AG04449 (cell line): Measurements from ENCODE around the gene VAT1L.
A peak's percentile ranks its signal among the peaks of the same experiment; 100 is the strongest.

Experiments
- CTCF ChIA-PET: fragments of 350-600 bp; formaldehyde crosslinking; extraction: SDS; loops from one replicate; lab custom pipeline; 2021; ENCODE audit warnings: antibody characterized with exemption; lab: Yijun Ruan, JAX
- POLR2A ChIA-PET: fragments of 400-600, 350-600 bp; formaldehyde crosslinking; extraction: SDS; loops from one replicate; lab custom pipeline; 2020; ENCODE audit warnings: antibody characterized with exemption, inconsistent platforms; lab: Yijun Ruan, JAX
- DNase-seq: peaks from one replicate; pipeline ENCODE4 v3.0.0-alpha.2; 2010; ENCODE audit warnings: low read depth, low spot score
- H3K4me3 ChIP-seq: 2 replicates; pipeline ENCODE4 v1.5.1; 2011; ENCODE audit warnings: low read depth, mild to moderate bottlenecking, control low read depth, low read length
- CTCF ChIP-seq: IDR thresholded peaks from one replicate; pipeline ENCODE4 v1.5.1; 2011; ENCODE audit warnings: mild to moderate bottlenecking, moderate library complexity, low read length, control low read depth, inconsistent platforms; ENCODE audit not compliant: insufficient read depth; ENCODE audit errors: missing control alignments

The VAT1L gene

GRCh38 chr16:77918809-77919707 lies 130.7 kb downstream of the VAT1L start:
- DNase-seq = peak; percentile 21
- no peak overlapping the region for H3K4me3 ChIP-seq
- POLR2A ChIA-PET = no interaction called here
- no peak for TF ChIP-seq CTCF
- CTCF ChIA-PET = interaction anchor here (0.9 to 1.8 kb wide), 3 partner anchors 14 to 84 kb away, joined by 3 read pairs; no protein-coding TSS in a partner anchor

- ChIA-PET CTCF (interaction anchor here (1.8 kb wide), 1 partner anchor 14 kb away, joined by 3 read pairs; no protein-coding TSS in a partner anchor), POLR2A (no interaction called here)
- H3K4me3 ChIP-seq = no peak overlapping the region
- DNase-seq = no peak
- no peak for TF ChIP-seq CTCF
These were observed 131.5 kb downstream of the VAT1L start for GRCh38 chr16:77919761-77920415.

GRCh38 chr16:77920984-77921383 lies 132.6 kb downstream of the VAT1L start:
- H3K4me3 ChIP-seq = no peak overlapping the region
- ChIA-PET CTCF (no interaction called here), POLR2A (no interaction called here)
- no peak for TF ChIP-seq CTCF
- DNase-seq = no peak

- no peak overlapping the region for H3K4me3 ChIP-seq
- POLR2A ChIA-PET = no interaction called here
- TF ChIP-seq CTCF = no peak
- CTCF ChIA-PET = no interaction called here
- no peak for DNase-seq
These were observed 133.9 kb downstream of the VAT1L start for GRCh38 chr16:77922228-77922754.

- no peak for DNase-seq
- ChIA-PET POLR2A (no interaction called here), CTCF (interaction anchor here (0.6 kb wide), 1 partner anchor 249 kb away, joined by 3 read pairs; no protein-coding TSS in a partner anchor)
- no peak for TF ChIP-seq CTCF
- no peak overlapping the region for H3K4me3 ChIP-seq
These were observed 137.2 kb downstream of the VAT1L start for GRCh38 chr16:77925531-77925930.

GRCh38 chr16:77928096-77928495 lies 139.7 kb downstream of the VAT1L start:
- H3K4me3 ChIP-seq = no peak overlapping the region
- no peak for TF ChIP-seq CTCF
- POLR2A ChIA-PET = no interaction called here
- CTCF ChIA-PET = interaction anchor here (0.7 kb wide), 1 partner anchor 12 kb away, joined by 3 read pairs; no protein-coding TSS in a partner anchor
- no peak for DNase-seq
